PC-3 (cell line): ENCODE measurements around the gene RBM10.

Experiments used
- CTCF ChIP-seq: fragments of 300-600 bp; sonication (generic); conservative IDR thresholded peaks from 2 replicates; pipeline ENCODE4 v1.5.1; 2017; ENCODE audit warnings: antibody characterized with exemption, low read depth, mild to moderate bottlenecking, low read length
- EZH2 ChIP-seq: fragments of 300-600 bp; sonication (generic); IDR thresholded peaks from one replicate; pipeline ENCODE4 v1.6.1; 2017; ENCODE audit warnings: antibody characterized with exemption, mild to moderate bottlenecking, low read length; ENCODE audit not compliant: unreplicated experiment

- TF ChIP-seq CTCF: no peak
- no peak for TF ChIP-seq EZH2
These were observed 961 bp upstream of the RBM10 start for GRCh38 chrX:47143894-47144625.
